GM20000 (cell line): Measurements from ENCODE around the gene GOLGA8H.
"Not testable (repeated sequence)": the region's sequence is repeated elsewhere in the genome, so short reads cannot be mapped to it uniquely, and the experiment has no call there.

Experiments used
- DNase-seq: peaks from one replicate; pipeline ENCODE4 v3.0.0; 2012; ENCODE audit warnings: low spot score
- TF ChIP-seq, protein P1 (sequence below): IDR thresholded peaks from 2 replicates; pipeline ENCODE4 v1.5.1; 2012; ENCODE audit warnings: mild to moderate bottlenecking, control low read depth; ENCODE audit errors: extremely low read depth, missing control alignments

GOLGA8H gene, protein sequence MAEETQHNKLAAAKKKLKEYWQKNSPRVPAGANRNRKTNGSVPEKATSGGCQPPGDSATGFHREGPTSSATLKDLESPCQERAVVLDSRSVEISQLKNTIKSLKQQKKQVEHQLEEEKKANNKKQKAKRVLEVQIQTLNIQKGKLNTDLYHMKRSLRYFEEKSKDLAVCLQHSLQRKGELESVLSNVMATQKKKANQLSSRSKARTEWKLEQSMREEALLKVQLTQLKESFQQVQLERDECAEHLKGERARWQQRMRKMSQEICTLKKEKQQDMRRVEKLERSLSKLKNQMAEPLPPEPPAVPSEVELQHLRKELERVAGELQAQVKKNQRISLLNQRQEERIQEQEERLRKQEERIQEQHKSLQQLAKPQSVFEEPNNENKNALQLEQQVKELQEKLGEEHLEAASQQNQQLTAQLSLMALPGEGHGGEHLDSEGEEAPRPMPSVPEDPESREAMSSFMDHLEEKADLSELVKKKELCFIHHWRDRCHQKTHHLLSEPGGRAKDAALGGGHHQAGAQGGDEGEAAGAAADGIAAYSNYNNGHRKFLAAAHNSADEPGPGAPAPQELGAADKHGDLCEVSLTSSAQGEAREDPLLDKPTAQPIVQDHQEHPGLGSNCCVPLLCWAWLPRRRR

DNA sequence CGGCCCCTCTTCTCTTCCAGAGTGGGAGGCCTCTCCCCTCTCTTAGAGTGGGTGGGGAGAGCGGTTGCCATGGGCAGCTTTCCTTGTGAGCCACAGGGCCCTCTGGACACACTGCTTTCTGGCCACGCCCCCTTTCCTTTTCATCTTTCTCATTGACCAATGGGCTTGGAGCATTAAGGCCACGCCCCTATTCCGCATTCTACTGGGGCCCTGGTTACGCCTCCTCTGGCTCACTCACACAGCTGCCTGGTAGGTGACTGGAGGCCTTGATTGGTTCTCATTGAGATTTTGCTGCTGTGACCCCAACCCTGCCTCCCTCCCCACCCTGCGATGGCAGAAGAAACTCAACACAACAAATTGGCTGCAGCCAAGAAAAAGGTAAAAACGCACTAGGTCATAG, at the start of gene GOLGA8H:
Gene GOLGA8H, plus strand, starts transcription at position 233 of the 400 bp plus-strand sequence. Its CDS starts 98 bp downstream, at position 331.
- not testable (repeated sequence) for DNase-seq

DNA sequence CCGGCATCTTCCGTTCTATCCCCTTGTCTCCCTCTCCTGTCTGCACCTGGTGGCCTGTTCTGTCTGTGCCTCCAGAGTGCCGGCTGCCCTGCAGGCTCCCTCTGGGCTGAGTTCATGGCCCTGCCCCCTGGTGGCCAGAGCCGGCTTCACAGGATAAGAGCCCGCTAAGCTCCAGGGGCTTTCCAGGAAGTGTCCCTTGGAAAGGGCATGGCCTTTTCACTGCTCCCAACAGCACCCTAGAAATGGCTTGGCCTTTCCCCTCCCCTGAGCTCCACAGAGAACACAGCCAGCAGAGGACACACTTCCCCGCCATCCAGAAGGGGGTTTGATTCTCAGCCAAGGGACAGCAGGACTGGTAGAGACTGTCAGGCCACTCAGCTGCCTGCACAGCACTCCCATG, 36.9 kb upstream of the GOLGA8H start:
- DNase-seq = not testable (repeated sequence)

DNA sequence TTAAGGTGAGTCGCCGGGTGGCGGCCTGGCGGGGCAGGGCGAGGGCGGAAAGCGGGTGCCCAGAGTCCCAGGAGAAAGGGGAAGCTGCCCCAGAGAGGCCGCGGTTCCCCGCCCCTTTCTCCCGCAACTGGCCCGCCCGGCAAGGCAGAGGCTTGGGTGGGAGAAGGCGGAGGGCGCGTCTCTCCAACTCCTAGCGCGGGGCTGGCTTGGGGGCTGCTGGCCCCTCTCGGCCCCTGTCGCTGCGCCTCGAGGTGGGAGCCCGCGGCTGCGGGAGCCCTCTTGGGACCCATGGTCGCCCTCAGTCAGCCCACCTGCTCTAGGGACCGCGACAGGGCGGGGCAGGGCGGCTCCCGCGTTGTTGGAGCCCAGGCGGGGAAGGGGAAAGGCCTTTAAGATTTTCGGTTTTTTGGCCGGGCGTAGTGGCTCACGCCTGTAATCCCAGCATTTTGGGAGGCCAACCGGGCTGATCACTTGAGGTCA, 30.8 kb upstream of the GOLGA8H start:
- DNase-seq = not testable (repeated sequence)

DNA sequence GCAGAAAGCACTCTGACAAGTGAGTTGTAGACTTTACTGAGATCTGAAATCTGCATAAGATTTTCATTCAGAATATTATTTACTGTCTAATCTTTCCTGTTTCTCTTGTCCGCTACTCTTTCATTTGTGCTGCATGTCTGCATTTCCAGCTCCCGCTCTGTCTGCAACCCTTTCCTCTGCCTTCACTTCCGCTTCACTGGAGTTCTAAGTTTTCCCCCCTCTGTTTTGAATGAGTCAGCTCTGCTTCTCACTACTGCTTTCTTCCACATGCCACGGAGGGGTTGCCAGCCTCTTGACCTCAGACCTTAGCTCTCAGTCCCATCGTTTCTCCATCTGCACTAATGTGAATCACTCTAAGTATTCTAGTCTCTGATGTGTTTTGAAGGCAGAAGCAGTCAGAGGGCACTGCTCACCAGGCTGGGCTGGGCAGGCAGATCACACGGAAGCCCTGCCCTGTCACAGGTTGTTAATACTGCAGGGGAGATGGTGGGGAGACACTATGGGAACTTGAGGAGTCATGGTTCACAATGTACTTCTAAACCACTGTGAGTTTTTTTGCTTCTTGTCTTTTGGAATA, 24.3 kb upstream of the GOLGA8H start:
- DNase-seq = not testable (repeated sequence)

DNA sequence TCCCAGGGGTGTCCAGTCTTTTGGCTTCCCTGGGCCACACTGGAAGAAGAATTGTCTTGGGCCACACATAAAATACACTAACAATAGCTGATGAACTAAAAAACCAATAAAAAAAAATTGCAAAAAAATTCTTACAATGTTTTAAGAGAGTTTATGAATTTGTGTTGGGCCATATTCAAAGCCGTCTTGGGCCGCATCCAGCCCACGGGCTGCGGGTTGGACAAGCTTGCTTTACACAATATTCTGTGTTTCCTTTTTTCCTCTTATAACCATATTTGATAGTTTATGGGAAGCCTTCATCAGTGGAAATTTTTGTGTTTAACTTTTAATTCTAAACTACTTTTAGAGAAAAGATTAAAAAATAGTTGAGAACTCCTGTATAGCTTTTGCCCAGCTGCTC, 23.1 kb upstream of the GOLGA8H start:
- DNase-seq = not testable (repeated sequence)

DNA sequence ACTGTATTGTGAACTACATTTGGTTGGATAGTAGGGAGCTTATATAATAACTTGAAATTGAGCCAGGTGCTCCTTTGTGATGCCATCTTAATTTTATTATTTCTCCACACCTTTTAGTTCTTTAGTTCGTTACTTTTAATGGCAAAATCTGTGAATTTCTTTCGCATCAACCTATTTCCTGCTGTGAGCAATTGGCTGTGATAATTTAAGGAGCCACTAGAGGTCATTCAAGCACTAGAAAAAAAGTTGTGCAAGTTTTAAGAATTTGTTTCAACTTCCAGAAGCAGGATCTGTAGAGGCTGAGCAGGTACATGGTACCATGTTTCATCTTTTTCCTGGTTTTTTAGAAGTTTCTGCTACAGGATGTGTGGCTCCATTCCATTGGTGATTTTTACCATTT, 4.9 kb upstream of the GOLGA8H start:
- DNase-seq = not testable (repeated sequence)

DNA sequence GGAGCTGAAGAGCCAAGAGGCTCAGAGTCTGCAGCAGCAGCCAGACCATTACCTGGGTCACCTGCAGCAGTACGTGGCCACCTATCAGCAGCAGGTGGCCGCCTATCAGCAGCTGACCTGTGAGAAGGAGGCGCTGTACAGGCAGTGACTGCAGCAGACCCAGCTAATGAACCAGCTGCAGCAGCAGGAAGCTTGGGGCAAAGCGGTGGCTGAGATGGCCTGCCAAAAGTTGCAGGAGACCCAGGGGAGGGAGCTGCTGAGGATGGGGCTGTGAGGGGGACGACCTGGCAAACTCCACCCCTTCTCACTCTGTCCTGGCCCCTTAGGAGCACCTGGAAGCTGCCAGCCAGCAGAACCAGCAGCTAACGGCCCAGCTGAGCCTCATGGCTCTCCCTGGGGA, 8.4 kb downstream of the GOLGA8H start:
- DNase-seq = not testable (repeated sequence)

DNA sequence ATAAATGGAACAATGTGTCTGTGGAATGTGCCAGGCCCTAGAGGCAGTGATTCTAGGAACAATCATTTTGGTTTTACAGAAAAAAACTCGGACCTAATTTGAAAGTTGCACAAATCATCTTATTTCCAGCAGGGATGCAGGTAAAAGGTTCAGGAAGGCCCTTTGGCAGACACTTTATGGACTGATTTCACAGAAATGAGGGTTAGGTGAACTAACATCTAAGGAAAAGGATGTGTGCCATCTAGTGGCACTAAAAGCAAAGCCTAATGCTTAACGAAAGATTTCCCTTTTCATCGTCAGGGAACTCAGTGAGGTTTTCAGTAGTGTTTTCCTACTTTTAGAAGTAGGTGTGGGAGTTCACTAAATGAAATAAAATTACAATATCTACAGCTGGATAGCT, 17.5 kb downstream of the GOLGA8H start:
- DNase-seq = not testable (repeated sequence)

DNA sequence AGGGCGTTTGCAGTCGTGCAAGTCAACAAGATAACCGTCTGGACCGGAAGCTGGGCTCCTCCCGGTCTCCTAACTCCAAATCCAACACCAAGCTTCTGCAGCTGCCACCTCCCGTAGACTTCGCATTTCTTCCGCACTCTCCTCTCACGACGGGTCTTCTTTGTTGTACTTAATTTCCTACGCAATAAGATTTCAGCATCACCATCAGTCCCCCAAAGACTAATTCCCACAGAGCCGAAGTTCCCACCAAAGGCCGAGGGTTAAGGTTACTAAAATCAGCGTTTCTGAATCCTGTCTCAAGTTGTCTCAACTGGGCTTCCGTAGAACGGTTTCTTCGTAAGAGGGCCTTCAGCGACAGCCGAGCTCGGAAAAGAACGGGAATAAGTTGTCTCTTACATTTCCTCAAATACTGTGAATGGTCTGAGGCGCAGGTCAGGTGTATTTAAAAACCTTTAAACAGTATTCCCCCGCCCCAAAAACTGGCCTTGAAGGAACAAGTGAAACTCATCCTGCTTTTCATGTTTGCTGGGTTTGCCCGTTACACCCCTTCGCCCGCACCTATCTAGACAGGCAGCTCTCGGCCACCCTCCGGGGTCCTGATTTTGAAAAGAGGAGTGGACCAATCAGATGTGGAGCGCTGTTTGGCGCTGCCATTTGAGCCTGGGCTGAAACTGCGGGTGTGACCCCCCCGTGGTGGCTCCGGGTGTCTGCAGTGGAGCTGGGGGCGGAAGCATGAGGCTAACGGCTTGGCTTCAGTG, 21.8 kb downstream of the GOLGA8H start, which contains the start of gene ARHGAP11B:
Gene ARHGAP11B, plus strand, starts transcription at position 693 of the 758 bp plus-strand sequence.
- DNase-seq = peak; percentile 74

DNA sequence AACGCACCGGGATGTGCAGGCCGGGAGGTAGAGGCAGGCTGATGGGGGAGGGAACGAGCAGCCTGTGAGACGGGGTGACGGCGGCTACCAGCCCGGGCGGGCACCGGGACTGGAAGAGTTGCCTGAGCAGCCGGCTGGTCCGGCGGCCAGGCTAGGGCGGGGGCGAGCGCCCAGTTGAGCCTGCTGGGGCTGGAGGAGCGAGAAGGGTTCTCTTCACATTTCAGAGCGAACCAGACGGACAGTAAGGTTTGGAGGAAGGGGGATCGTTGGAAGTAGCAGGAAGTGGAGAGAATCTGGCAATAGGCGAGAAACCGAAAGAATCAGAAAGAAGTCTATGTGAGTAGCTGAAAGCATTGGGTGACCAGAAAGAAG, 22.4 kb downstream of the GOLGA8H start:
- not testable (repeated sequence) for DNase-seq

DNA sequence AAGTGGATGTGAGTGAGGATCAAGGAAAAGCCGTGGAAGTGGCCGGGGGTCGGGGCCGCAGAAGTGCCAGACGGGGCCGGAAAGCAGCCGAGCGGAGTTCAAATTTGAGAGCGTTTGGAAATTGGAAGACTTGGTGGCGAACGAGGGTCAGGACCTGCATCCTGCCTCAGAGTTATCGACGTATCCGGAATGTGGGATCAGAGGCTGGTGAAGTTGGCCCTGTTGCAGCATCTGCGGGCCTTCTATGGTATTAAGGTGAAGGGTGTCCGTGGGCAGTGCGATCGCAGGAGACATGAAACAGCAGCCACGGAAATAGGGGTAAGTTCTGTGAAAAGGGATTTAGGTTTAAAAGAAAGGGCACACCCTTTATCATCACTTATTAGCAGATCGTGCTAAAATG, 22.8 kb downstream of the GOLGA8H start:
- DNase-seq = not testable (repeated sequence)

DNA sequence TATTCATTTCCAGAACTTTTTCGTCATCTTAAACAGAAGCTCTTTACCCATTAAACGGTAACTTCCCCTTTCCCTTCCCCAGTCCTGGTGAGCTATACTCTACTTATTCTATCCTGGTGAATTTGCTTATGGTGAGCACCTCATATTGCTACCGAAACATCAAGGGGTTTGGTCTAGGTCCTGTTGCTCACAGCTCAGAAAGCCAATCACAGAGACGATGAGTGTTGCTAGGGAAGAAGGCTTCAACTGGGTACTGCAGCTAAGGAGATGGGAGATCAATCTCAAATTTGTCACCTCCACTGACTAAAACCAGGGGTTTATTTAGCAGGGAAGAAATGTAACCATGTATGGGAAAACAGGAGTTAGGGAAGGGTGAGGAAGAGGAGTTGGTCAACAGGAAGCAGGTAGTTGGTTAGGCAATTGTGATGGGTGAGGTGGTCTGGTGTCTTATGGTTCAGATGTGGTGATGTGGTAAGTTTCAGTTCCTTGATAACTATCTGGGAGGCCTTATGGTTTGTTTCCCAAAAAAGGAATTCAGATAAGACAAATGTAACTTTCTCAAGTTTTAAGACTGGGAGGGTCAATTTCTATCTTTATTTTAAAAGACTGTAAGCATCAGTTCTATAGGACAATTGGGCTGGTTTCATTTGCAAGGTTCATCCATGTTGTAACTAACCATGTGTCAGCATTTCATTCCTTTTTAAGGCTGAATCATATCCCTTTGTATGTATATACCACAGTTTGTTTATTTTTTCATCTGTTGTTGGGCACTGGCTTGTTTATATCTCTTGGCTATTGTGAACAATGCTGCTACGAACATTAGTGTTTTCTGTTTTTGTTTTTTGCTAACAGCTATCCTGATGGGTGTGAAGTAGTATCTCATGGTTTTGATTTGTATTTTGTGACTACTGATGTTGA, 46.4 kb downstream of the GOLGA8H start:
- TF ChIP-seq, protein P1, sequence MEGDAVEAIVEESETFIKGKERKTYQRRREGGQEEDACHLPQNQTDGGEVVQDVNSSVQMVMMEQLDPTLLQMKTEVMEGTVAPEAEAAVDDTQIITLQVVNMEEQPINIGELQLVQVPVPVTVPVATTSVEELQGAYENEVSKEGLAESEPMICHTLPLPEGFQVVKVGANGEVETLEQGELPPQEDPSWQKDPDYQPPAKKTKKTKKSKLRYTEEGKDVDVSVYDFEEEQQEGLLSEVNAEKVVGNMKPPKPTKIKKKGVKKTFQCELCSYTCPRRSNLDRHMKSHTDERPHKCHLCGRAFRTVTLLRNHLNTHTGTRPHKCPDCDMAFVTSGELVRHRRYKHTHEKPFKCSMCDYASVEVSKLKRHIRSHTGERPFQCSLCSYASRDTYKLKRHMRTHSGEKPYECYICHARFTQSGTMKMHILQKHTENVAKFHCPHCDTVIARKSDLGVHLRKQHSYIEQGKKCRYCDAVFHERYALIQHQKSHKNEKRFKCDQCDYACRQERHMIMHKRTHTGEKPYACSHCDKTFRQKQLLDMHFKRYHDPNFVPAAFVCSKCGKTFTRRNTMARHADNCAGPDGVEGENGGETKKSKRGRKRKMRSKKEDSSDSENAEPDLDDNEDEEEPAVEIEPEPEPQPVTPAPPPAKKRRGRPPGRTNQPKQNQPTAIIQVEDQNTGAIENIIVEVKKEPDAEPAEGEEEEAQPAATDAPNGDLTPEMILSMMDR = no peak
- peak; percentile 44 for DNase-seq

DNA sequence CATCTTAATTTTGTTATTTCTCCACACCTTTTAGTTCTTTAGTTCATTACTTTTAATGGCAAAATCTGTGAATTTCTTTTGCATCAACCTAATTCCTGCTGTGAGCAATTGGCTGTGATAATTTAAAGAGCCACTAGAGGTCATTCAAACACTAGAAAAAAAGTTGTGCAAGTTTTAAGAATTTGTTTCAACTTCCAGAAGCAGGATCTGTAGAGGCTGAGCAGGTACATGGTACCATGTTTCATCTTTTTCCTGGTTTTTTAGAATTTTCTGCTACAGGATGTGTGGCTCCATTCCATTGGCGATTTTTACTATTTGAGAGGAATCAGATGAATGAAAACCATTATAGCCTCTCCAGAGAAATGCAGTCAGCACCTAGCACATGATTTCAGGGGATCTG, 57.3 kb downstream of the GOLGA8H start:
- DNase-seq = not testable (repeated sequence)
